LHCN-M2 (cell line): ENCODE measurements around the gene SLC10A4. TPM values are rescaled to one million over a fixed set of nuclear protein-coding genes. Genes with fewer than 3 reads are reported as not detected.

ENCODE experiments used
- DNase-seq: peaks from one replicate; pipeline ENCODE4 v3.0.0-alpha.2; 2012; ENCODE audit warnings: low read depth
- total RNA-seq: library from RNA; depleted of rRNA; stranded (reverse); fragments of >200 nt; gene quantifications from 2 replicates; pipeline ENCODE4 v1.2.3, GENCODE V29; 2014

SLC10A4 gene
- total RNA-seq, 1 experiment from 2014 or later = not detected

DNA sequence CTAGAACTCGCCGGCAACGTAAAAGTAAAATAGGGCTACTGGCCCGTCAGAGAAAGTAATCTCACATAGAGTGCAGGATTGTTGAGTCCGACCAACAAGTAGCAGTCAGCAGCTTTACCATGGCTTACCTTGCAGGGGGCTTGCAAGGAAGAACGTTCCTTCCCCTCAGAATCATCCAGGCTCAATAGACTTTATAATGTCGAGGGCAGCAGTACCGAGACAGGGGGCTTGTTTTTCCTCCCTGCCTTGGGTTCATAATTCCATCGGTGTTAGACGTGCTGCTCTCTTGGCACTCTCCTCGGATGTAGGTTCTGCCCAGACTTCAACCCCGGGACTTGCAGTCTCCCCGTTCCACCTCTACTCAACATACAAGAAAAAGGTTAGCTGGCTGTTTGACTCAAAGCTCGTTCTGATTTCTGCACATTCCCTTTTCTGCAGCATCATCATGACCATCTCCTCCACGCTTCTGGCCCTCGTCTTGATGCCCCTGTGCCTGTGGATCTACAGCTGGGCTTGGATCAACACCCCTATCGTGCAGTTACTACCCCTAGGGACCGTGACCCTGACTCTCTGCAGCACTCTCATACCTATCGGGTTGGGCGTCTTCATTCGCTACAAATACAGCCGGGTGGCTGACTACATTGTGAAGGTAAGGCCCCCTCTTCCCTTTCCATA lies 1.5 kb downstream of the SLC10A4 start:
- DNase-seq = no peak

DNA sequence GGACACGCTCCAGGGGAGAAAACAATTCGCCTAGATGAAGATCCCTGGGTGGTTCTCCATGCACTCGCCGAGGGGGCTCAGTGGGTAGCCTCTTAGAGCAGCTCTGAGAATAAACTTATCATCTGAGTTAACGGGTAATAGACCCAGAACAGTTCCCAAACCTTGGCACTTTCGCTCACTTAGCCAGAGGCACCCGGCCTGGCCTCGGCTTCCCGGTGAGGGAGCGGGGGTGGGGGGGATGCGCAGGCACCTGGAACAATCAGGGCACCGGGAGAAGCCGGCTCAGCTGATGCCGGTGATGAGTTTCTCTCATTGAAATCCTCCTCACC lies 6.5 kb downstream of the SLC10A4 start:
- no peak for DNase-seq

DNA sequence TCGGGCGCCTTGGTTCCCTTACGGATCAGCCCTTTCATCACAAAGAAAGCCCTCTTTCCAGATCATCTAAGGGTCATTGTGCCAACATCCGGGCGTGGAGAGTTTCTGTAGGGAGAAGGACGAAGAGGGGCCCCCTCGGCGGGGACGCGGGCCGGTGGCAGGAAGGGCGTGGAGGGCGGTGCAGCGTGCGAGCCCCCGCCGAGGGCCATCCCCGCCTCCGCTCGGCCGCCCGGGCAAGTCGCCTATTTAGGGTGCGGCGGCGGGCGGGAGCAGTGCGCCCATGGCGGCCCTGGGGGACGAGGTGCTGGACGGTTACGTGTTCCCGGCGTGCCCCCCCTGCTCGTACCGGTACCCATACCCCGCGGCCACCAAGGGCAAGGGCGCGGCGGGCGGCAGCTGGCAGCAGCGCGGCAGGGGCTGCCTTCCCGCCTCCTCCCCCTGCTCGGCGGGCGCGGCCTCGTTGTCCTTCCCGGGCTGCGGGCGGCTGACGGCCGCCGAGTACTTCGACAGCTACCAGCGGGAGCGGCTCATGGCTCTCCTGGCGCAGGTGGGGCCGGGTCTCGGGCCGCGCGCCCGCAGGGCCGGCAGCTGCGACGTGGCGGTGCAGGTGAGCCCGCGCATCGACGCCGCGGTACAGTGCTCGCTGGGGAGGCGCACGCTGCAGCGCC lies 7.0 kb downstream of the SLC10A4 start, which contains the start of gene ZAR1:
ZAR1 (plus strand) TSS at position 241 of the 668 bp plus-strand sequence; CDS start at position 281, 40 bp downstream.
- DNase-seq = no peak

DNA sequence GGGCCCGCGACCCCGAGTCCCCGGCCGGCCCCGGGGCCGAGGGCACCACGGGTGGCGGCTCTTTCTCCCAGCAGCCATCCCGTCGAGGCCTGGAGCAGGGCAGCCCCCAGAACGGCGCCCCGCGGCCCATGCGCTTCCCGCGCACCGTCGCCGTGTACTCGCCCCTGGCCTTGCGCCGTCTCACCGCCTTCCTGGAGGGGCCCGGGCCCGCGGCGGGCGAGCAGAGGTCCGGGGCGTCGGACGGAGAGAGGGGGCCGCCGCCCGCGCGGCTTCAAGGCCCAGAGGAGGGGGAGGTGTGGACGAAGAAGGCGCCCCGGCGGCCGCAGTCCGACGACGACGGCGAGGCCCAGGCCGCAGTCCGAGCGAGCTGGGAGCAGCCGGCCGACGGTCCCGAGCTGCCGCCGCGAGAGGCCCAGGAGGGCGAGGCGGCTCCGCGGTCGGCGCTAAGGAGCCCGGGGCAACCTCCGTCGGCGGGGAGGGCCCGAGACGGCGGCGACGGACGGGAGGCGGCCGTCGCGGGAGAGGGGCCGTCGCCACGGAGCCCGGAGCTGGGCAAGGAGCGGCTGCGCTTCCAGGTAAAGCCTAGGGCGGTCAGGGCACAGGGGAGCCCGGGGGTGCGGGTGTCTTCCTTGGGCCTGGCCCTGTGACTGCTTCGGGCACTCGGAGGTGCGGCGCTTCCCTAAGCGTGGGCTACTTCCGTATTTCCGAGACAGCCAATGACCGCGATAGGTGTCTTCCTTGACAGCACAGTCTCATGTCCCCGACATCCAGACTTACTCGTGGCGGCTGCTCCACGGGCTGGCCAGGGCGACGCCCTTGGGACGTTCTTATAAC lies 7.8 kb downstream of the SLC10A4 start:
- no peak for DNase-seq

DNA sequence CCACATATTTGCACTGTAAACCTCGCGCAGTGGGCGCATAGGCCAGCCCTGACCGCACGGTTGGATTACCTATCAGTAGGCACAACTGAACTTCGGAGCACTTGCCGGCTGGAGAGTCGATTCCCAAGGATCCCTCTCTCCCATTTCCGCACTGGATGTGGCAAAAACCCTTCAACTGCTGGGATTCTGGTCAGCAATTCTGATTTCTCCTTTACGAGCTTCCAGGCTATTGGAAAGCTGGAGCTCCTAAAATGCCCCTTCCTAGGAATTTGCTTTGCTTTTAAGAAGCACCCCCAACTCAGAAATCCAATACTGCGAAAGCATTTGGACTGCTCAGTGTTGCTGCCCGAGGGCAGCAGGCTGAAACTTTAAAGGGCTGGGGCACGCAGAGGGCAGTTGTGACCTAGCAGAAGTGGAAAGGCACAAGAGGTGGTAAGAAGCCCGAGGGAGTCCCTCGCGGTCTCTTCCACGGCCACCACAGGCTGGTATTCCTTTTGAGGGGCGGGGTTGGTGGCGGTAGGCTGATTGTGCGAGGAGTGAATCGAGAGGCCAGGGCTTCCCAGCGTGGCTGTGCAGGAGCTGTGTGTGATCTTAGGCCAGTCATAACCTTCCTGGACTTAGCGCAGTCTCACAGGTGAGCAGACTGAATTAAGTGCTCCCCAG lies 8.5 kb downstream of the SLC10A4 start:
- no peak for DNase-seq

DNA sequence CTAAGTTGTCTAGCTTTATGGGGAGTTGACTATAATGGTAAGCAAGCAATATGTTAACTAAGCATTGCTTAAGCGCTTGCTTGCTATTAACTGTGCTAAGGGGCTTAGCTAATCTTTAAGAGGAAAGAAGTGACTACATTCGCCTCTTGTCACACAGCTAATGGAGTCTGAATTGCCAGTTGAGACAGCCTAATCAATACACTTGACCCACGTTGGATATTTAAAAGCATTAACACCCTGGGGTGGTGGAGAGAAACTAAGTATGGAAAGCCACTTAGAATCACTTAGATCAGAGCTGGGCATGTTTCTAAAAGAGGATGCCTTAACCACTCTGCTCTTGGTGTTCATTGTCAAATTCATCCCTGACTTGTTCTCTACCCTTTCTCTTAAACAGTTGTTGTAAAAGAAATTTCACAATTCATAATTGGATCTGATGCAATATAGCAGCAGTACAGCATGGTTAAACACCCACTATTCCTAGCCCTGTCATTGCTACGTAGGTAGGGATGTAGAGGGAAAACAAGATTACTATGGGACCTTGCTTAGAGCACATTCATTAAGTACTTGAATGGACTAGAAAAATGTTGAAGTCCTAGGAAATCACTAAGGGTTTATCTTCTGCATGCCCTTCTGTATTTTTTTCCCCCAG lies 10.4 kb downstream of the SLC10A4 start:
- DNase-seq = no peak

DNA sequence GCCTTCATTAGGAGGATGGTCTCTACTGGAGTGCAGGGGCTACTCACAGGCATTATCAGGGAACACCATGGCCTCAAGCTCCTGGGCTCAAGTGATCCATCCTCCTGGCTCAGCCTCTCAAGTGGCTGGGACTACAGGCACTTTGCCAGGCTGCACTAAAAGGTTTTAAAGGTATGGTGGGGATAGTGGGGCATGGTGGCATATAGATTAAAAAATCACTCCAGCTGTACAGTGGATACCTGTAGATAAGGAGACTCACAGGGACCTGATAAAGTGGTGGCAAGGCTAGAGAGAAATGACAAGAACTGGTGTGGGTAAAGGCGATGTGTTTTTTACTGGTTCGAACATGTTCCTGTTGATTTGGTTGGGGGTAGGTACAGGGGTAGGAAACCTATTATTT lies 12.8 kb downstream of the SLC10A4 start:
- DNase-seq = no peak

DNA sequence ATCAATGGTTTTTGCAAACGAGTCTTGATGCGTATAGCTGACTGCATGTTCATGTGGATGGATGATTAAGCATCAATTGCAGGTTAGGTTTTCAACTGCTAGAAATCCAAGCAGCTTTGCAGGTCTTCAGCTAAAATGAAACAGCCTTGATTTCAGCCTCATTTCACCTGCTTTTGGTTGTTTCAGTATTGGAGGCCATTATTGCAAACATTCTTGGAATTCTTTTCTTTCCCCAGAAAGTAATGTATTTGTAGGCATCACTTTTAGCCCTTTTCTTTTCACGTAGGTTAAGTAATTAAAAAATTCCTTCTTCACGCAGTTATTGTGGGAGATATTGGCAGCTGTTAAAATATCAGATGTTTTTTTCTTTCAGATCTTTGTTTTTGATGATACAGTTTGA lies 15.8 kb downstream of the SLC10A4 start:
- no peak for DNase-seq

DNA sequence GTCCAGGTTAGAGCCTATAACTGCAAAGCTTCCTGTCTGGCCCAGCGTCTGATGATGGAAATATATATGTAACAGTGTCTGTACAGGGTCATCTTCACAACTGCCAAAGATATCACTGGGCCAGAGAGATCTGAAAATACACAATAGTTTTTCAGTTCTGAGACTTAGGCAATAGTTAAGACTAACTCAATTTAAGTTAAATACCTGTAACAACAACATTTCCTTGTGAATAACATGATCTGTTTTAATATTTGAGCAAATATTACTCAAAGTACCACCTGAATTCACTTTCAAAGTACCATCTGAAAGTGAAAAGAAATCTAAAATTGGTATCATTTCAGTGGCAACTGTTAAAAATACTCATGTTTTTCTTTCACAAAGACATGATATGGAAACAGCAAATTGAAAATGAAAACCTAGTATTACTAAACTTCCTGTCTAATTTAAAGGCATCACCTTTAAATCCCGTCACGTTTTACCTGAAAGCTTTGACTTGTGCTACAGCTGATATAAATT lies 16.5 kb downstream of the SLC10A4 start:
- DNase-seq = no peak

DNA sequence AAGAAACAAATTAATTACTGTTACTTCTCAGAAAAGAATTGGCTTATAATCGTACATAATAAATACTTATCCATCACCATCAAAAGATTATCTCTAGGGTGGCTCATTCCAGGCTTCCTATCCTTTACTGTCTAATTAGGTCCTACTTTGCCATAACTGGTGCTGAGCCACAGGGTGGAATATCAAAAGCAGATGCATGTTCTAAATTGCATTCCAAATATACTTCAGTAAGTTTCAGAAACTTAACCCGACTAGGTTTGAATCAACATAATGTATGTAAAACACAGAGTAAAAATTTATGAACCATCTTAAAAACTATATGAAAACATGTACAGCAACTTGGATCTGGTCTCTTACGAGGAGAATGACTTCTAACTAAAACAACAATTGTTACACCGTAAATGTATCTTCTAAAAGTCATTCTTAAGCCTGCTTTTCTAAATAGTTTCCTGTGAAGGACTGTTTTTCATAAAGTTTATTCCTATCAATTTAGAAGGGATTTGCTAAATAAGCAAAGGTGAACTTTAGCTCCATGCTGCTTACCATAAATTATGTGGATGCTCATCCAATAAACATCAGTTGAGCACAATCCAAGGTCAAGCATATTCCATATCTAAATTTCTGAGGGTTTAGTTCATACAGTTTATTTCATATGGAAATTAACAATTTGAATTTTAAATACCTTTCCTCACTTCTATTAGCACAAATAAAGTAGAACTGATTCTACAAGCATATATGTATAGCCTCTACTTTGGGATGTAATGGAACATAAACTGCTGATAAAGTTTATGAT lies 20.3 kb downstream of the SLC10A4 start:
- DNase-seq = no peak

DNA sequence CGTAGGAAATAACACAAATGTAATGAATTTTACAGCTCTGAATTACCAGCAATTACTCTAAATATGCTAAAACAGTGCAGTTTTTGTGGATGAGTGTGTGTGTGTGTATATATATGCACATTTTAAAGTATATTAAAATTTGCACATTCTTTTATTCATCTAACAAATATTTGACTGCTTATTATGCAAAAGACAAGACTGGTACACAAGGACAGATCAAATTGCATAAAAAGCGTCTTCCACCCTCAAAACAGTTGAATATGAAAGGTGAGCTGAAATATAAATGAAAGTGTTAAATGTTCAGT lies 20.8 kb downstream of the SLC10A4 start:
- DNase-seq = no peak

DNA sequence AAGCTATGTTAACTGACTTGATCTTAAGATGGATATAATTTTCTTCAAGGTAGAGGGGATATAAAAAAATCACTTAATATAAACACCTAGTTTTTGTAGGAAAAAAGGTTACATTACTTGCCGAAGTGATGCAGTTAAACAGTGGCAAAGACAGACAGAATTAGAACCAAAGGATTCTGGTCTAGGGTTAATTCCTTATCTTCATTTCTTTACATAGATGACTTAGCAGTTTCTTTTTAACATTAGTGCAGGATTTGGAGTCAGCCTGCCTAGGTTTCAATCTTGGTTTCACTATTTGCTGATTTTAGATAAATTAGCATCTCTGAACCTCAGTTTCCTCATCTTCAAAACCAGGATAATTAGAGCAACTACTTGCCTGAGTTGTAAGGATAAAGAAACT lies 21.2 kb downstream of the SLC10A4 start:
- no peak for DNase-seq

DNA sequence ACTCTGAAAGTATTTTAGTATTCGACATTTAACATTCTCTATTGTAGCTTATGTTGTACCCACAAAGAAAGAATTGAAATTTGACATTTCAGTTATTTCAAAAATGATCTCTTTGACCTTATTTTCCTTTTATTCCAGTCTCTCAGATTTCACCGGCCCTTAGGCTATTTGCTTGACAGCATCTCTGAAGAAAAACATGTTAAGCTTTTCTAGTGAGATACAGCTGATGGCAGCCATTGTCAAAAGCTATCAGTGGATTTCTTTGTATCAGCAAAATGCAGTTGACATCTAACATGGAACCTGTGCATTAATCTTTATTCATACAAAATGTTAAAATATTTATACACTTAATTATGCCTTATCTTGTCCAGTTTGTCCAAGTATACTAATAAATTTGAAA lies 23.6 kb downstream of the SLC10A4 start:
- no peak for DNase-seq

DNA sequence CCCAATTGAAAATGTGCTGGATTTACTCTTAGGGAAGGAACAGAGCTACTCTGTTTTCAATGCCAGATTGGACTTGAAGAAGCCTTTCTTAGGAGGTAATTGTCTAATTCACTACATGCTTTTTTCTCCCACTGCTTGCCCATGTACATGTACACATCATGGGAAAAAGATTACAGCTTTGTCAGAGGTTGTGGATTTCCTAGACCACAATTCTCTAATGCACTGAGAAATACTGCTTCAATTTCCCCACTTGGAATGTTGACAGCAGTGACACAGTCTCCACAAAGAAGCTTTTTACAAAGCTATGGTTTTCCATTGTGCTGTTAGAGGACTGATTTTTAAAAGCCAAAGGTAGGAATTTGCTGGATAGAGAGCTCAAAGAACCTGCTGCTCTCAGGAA lies 26.4 kb downstream of the SLC10A4 start:
- peak; percentile 1 for DNase-seq

DNA sequence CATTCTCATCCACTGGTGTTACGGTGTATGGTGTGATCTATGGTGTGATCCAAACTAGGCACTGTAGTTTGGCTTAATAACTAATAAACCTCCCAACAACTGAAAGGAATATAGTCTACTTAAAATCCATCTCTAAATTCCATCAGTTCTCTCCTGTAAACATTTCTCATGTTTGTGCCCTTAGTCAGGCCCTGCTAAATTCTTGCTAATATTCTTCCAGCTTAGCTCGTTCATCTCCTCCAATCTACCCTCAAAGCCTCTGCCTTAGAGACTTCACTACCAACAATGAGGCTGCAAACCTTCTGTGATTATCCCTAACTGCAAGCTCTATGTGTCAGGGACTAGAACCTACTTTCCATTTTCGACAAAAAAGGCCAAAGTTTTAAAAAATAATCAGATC lies 35.0 kb downstream of the SLC10A4 start:
- no peak for DNase-seq

DNA sequence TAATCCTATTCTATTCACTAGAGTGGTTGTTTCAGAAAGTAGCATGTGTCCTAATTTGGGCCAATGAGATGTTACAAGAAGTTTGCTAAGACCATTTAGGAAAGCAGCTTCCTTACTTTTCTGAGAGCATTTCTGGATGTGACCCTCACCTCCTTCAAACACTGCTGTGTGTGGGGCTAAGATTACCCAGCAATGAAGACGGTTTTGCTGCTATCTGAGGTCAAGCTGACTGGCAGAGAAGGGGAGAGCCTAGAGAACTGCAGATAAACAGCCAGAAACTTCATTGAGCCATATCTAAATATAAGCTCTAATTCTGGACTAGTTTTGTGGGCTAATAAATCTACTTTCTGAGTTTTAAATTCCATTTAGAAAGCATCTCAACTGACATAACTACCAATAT lies 43.3 kb downstream of the SLC10A4 start:
- DNase-seq = no peak

DNA sequence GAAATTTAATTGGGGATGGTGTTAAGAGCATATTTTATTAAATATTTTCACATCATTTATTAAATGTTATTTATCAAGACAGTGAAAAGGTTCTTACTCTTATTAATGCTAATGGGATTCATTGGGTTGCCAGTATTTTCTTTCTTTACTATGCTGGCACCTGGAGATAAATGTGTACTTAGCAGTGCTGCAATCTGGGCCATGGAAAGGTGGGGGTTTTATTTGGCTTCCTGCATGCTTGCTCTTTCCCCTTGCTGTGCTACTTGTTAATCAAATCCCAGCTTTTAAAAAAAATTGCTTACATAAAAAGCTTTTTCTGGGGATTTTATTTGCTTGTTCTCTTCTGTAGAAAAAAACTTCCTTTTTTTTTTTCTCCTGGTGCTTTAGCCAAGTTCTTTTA lies 55.2 kb downstream of the SLC10A4 start:
- no peak for DNase-seq
